DOHH2 (cell line): Measurements from ENCODE around the gene CBLC.
A peak's percentile ranks its signal among the peaks of the same experiment; 100 is the strongest.

Experiments used
- H3F3A ChIP-seq: fragments of 200-600 bp; sonication (generic), shearing (Covaris generic); 2 replicates; pipeline ENCODE4 v1.6.0; 2016; ENCODE audit warnings: antibody characterized with exemption, mild to moderate bottlenecking; ENCODE audit not compliant: control insufficient read depth, insufficient read depth
- H3K27ac ChIP-seq: fragments of 200-600 bp; sonication (generic); 2 replicates; pipeline ENCODE4 v1.5.1; 2014; ENCODE audit warnings: low read depth, mild to moderate bottlenecking, low read length, moderate library complexity
- H3K27me3 ChIP-seq: fragments of 200-600 bp; sonication (generic); 2 replicates; pipeline ENCODE4 v1.6.1; 2014; ENCODE audit warnings: mild to moderate bottlenecking, low read length, mixed read lengths; ENCODE audit not compliant: control insufficient read depth
- H3K36me3 ChIP-seq: fragments of 200-600 bp; sonication (generic); 2 replicates; pipeline ENCODE4 v1.6.1; 2014; ENCODE audit warnings: mild to moderate bottlenecking, low read length, moderate library complexity, mixed read lengths; ENCODE audit not compliant: control insufficient read depth
- H3K4me1 ChIP-seq: fragments of 200-600 bp; sonication (generic); 2 replicates; pipeline ENCODE4 v1.6.1; 2014; ENCODE audit warnings: mild to moderate bottlenecking, low read length, mixed read lengths; ENCODE audit not compliant: control insufficient read depth
- H3K4me2 ChIP-seq: fragments of 200-600 bp; sonication (generic); 2 replicates; pipeline ENCODE4 v1.6.0; 2014; ENCODE audit warnings: mild to moderate bottlenecking, low read length, moderate library complexity
- H3K4me3 ChIP-seq: fragments of 200-600 bp; sonication (generic); 2 replicates; pipeline ENCODE4 v1.5.1; 2014; ENCODE audit warnings: mild to moderate bottlenecking, low read length, mixed read lengths
- H3K79me2 ChIP-seq: fragments of 200-600 bp; sonication (generic); 2 replicates; pipeline ENCODE4 v1.6.1; 2014; ENCODE audit warnings: mild to moderate bottlenecking, low read length, mixed read lengths; ENCODE audit not compliant: control insufficient read depth
- H3K9me2 ChIP-seq: fragments of 200-600 bp; sonication (generic); replicated peaks from 2 replicates; pipeline ENCODE4 v1.6.1; 2014; ENCODE audit warnings: mild to moderate bottlenecking, low read length, mixed read lengths; ENCODE audit not compliant: control insufficient read depth
- H3K9me3 ChIP-seq: fragments of 200-600 bp; sonication (generic); 2 replicates; pipeline ENCODE4 v1.6.1; 2014; ENCODE audit warnings: antibody characterized with exemption, low read length, mixed read lengths; ENCODE audit not compliant: control insufficient read depth, insufficient read depth
- H4K20me1 ChIP-seq: fragments of 200-600 bp; sonication (generic); 2 replicates; pipeline ENCODE4 v1.6.0; 2014; ENCODE audit warnings: low read depth, mild to moderate bottlenecking, antibody characterized with exemption, low read length, moderate library complexity; ENCODE audit not compliant: control insufficient read depth, insufficient read depth
- CTCF ChIP-seq: fragments of 200-600 bp; sonication (generic); IDR thresholded peaks from one replicate; pipeline ENCODE4 v1.5.1; 2014; ENCODE audit warnings: antibody characterized with exemption, mild to moderate bottlenecking, low read depth, low read length; ENCODE audit not compliant: poor library complexity, severe bottlenecking
- EZH2phosphoT487 ChIP-seq: fragments of 200-600 bp; sonication (generic); IDR thresholded peaks from 2 replicates; pipeline ENCODE4 v1.6.1; 2017; ENCODE audit warnings: borderline replicate concordance, mild to moderate bottlenecking, antibody characterized with exemption, low read length, moderate library complexity, mixed read lengths

Gene CBLC

GRCh38 chr19:44807652-44808462 is 30.2 kb downstream of the CBLC start:
- Histone ChIP-seq H4K20me1 (no peaks in the 10 kb centered on the region), H3F3A (no peaks in the 10 kb centered on the region), H3K9me2 (no peaks in the 10 kb centered on the region), H3K4me2 (no peak overlapping the region), H3K27ac (no peak overlapping the region), H3K27me3 (peaks cover 4% of the 10 kb centered on the region; the same call in 1 of the 2 replicates), H3K9me3 (no peaks in the 10 kb centered on the region), H3K4me3 (no peak overlapping the region), H3K79me2 (no peaks in the 10 kb centered on the region), H3K4me1 (no peaks in the 10 kb centered on the region), H3K36me3 (no peaks in the 10 kb centered on the region)
- TF ChIP-seq EZH2phosphoT487 (no peak), CTCF (peak; percentile 42)

- Histone ChIP-seq H3K9me3 (no peaks in the 10 kb centered on the region), H3K4me3 (no peak within 1 kb of the TSS), H3K27me3 (peaks cover 4% of the 10 kb centered on the region; the same call in 1 of the 2 replicates), H3K9me2 (no peaks in the 10 kb centered on the region), H3K79me2 (no peaks in the 10 kb centered on the region), H3K36me3 (no peaks in the 10 kb centered on the region), H3K4me1 (no peaks in the 10 kb centered on the region), H3K27ac (no peak within 1 kb of the TSS), H4K20me1 (no peaks in the 10 kb centered on the region), H3F3A (no peaks in the 10 kb centered on the region), H3K4me2 (no peak within 1 kb of the TSS)
- no peak for TF ChIP-seq EZH2phosphoT487
- TF ChIP-seq CTCF = no peak
Measured at GRCh38 chr19:44808463-44809371, 31.0 kb downstream of the CBLC start, which contains the start of gene BCAM. TSS of gene BCAM (plus strand) at chr19:44809103. CDS start at chr19:44809125, 22 bp downstream.

DNA sequence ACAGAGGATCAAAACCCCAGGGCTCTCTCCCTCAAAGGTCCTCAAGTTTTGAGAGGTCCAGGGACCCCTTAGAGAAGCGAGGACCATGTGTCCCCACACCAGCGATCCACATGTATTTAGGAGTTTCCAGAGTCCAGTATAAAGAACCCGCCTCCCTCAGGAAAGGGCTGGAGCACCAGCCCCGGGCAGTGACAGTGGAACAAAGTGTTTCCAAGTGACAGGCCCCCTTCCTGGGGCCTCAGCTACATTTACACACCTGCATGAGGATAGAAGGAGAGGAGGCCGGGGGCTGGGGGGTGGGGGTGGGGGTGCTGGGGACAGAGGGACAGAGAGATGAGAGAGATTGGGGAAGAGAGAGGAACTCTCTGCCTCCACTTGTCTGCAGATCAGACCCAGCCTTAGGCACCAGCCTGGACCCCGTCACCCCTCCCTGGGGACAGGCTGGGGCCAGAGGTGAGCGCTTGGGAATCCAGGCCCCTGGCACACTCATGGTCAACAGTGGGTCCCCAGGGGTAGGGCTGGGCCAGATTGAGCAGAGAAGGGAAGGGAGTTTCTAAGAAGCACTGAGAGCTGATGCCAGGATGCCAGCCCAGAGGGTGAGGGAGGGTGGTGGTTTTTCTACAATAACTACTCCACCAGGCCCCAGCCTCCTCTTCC is 32.0 kb downstream of the CBLC start:
- Histone ChIP-seq H3K4me1 (no peaks in the 10 kb centered on the region), H3K27me3 (peaks cover 4% of the 10 kb centered on the region; the same call in 1 of the 2 replicates), H3K4me2 (no peak overlapping the region), H3K9me3 (no peaks in the 10 kb centered on the region), H3K27ac (no peak overlapping the region), H3K79me2 (no peaks in the 10 kb centered on the region), H3K36me3 (no peaks in the 10 kb centered on the region), H4K20me1 (no peaks in the 10 kb centered on the region), H3K9me2 (no peaks in the 10 kb centered on the region), H3F3A (no peaks in the 10 kb centered on the region), H3K4me3 (no peak overlapping the region)
- no peak for TF ChIP-seq CTCF
- TF ChIP-seq EZH2phosphoT487 = no peak
